K562 (cell line): Measurements from ENCODE around the gene UBE2H. TPM values are rescaled to one million over a fixed set of nuclear protein-coding genes. Genes with fewer than 3 reads are reported as not detected.
A peak's percentile ranks its signal among the peaks of the same experiment; 100 is the strongest.

Experiments used
- CBFA2T2 ChIP-seq: fragments of 450-650 bp; conservative IDR thresholded peaks from 2 replicates; pipeline ENCODE4 v1.6.1; 2017; ENCODE audit warnings: mild to moderate bottlenecking
- CBFA2T3 ChIP-seq: fragments of 450-650 bp; IDR thresholded peaks from 2 replicates; pipeline ENCODE4 v1.6.1; 2017
- CTBP1 ChIP-seq: fragments of 450-650 bp; IDR thresholded peaks from 2 replicates; pipeline ENCODE4 v1.6.1; 2016; ENCODE audit warnings: borderline replicate concordance
- DDX20 ChIP-seq: fragments of 450-650 bp; IDR thresholded peaks from 2 replicates; pipeline ENCODE4 v1.6.1; 2016; ENCODE audit warnings: missing genetic modification characterization, low read depth, mild to moderate bottlenecking, missing compliant biosample characterization, moderate library complexity
- EP300 ChIP-seq: IDR thresholded peaks from 2 replicates; pipeline ENCODE4 v1.6.1; 2012; ENCODE audit warnings: low read length, improper control_type of control experiment
- HDAC1 ChIP-seq, 2 experiments: fragments of 450-650 bp; IDR thresholded peaks; 2 replicates each; pipeline ENCODE4 v1.6.1; 2016 to 2017; ENCODE audit warnings: inconsistent platforms in 1 of 2, mild to moderate bottlenecking in 1 of 2, moderate library complexity in 1 of 2
- KDM1A ChIP-seq, 2 experiments: fragments of 450-650 bp; IDR thresholded peaks; 2 replicates each; pipeline ENCODE4 v1.6.1; 2016; ENCODE audit warnings: mild to moderate bottlenecking in 2 of 2
- MAFK ChIP-seq: IDR thresholded peaks from 2 replicates; pipeline ENCODE4 v1.6.1; 2011; ENCODE audit warnings: low read length, improper control_type of control experiment
- NFIC ChIP-seq: fragments of 450-650 bp; IDR thresholded peaks from 2 replicates; pipeline ENCODE4 v1.6.1; 2017; ENCODE audit warnings: mild to moderate bottlenecking, inconsistent platforms
- NR2C1 ChIP-seq, 2 experiments: fragments of 450-650 bp; IDR thresholded peaks; 2 replicates each; pipeline ENCODE4 v1.6.1; 2017; ENCODE audit warnings: mild to moderate bottlenecking in 2 of 2, antibody characterized with exemption in 1 of 2, inconsistent platforms in 1 of 2, missing compliant biosample characterization in 1 of 2, missing genetic modification characterization in 1 of 2
- PHB2 ChIP-seq: fragments of 450-650 bp; IDR thresholded peaks from 2 replicates; pipeline ENCODE4 v1.6.1; 2017; ENCODE audit warnings: low read depth
- PML ChIP-seq: IDR thresholded peaks from 2 replicates; pipeline ENCODE4 v1.6.1; 2012; ENCODE audit warnings: low read length, inconsistent platforms
- POLR2AphosphoS5 ChIP-seq: IDR thresholded peaks from 2 replicates; pipeline ENCODE4 v1.6.1; 2011; ENCODE audit warnings: mild to moderate bottlenecking, low read depth, low read length, moderate library complexity; ENCODE audit not compliant: control insufficient read depth, insufficient read depth
- PRPF4 ChIP-seq: fragments of 200-400 bp; formaldehyde crosslinking; IDR thresholded peaks from one replicate; pipeline ENCODE4 v1.6.1; 2017; ENCODE audit warnings: low read length, low read depth, mild to moderate bottlenecking; ENCODE audit not compliant: insufficient read depth, poor library complexity, severe bottlenecking
- RCOR1 ChIP-seq, 2 experiments: IDR thresholded peaks; 2 replicates each; pipeline ENCODE4 v1.6.1; 2012; ENCODE audit warnings: low read depth in 2 of 2, low read length in 2 of 2, borderline replicate concordance in 1 of 2, improper control_type of control experiment in 1 of 2
- SIN3A ChIP-seq, 2 experiments: fragments of 150-350 bp in 1 of 2; IDR thresholded peaks; 2 replicates each; pipeline ENCODE4 v1.6.1; 2011 to 2016; ENCODE audit warnings: borderline replicate concordance in 2 of 2, low read depth in 2 of 2, low read length in 2 of 2, mild to moderate bottlenecking in 2 of 2, moderate library complexity in 2 of 2; ENCODE audit not compliant: control insufficient read depth in 1 of 2
- SMARCE1 ChIP-seq: fragments of 450-650 bp; IDR thresholded peaks from 2 replicates; pipeline ENCODE4 v1.7.1; 2016; ENCODE audit warnings: mild to moderate bottlenecking
- TAL1 ChIP-seq: fragments of 450-650 bp; IDR thresholded peaks from 2 replicates; pipeline ENCODE4 v1.6.1; 2016; ENCODE audit warnings: mild to moderate bottlenecking
- ZNF584 ChIP-seq: fragments of 200-800 bp; sonication (Bioruptor generic); IDR thresholded peaks from 2 replicates; pipeline ENCODE4 v1.6.1; 2016; ENCODE audit warnings: low read depth, mild to moderate bottlenecking, missing genetic modification characterization, missing compliant biosample characterization
- polyA plus RNA-seq, 8 experiments: library from polyadenylated mRNA; depleted of rRNA in 4 of 8; stranded (reverse) in 5 of 8; unstranded in 3 of 8; fragments of >200 nt; fragmentation: Nextera tagmentation in 2 of 8; fragmentation: Illumina TruSeq in 1 of 8; extraction: Ambion mirVana in 2 of 8; extraction: Trizol in 1 of 8; gene quantifications; 2 replicates each; pipeline versions ENCODE4 v1.2.1 to v1.2.3, GENCODE V29; 2011 to 2014; ENCODE audit warnings: inconsistent platforms in 1 of 8, missing spikeins in 1 of 8
- total RNA-seq, 7 experiments: library from RNA; depleted of rRNA in 6 of 7; stranded (reverse); fragments of >200 nt in 6 of 7; fragmentation: Illumina TruSeq in 2 of 7; extraction: Trizol in 2 of 7; gene quantifications; 2 replicates each; pipeline versions ENCODE4 v1.2.1 to v1.2.3, GENCODE V29; 2011 to 2021; ENCODE audit warnings: low replicate concordance in 1 of 7
- TF ChIP-seq, protein P1 (sequence below), 2 experiments: fragments of 450-650 bp; IDR thresholded peaks; 2 replicates each; pipeline ENCODE4 v1.6.1; 2016; ENCODE audit warnings: mild to moderate bottlenecking in 2 of 2, borderline replicate concordance in 1 of 2, low read depth in 1 of 2, moderate library complexity in 1 of 2

UBE2H gene
- total and polyA plus RNA-seq, 9 of the 15 experiments (the other 6 are each of a cell fraction or from before 2014, with no cell fraction given), result 6.3 to 33.0 (median 13.3) TPM

DNA sequence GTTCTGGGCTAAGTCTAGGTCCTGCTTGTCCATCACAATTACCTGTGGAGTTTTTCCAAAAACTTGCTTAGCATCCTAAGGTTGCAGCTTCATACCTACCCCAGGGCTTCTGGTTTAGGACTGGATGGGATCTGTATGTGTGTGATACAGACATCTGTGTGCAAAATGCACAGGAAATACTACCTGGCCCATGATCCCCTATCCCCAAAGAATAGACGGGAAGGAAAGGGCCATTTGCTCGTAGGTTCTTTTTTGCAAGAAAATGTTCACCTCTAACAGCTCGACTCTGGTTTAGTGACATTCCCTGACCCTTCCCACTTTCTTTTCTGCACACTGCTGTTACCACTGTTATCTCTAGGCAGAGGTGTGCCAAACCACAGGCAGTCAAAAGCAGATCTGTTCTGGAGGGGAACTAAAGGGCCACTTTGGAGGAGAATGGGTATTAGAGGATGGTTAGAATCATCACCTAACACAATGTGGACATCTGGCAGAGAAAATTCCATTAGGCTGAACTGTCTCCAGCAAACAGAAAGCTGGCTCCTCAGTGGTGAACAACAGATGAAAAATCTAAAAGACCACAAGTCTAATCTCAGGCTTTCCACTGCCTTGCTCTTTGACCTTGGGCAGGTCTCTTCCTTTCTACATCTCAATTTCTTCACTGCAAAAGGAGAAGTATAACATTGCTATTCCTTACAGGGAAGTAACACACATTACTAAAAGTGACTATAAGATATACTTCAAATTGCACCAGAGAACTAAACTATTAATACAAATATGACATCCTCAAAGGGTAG lies 107.4 kb downstream of the UBE2H start (continued):
- TF ChIP-seq PRPF4 (no peak), DDX20 (tag) (no peak), HDAC1 (IDR thresholded peaks at IDR 0.05) (peak in 1 of 2 experiments; percentile 75; a peak in 2 of 4 replicates), TAL1 (peak; percentile 66), NFIC (peak; percentile 39), NR2C1 (IDR thresholded peaks at IDR 0.05) (peak; percentile 73), NR2C1 (tag; IDR thresholded peaks at IDR 0.05) (peak; percentile 74), SMARCE1 (peak; percentile 52; the same call in 1 of the 2 replicates), CTBP1 (peak; percentile 81), SIN3A (IDR thresholded peaks at IDR 0.05; ENCODE audit: borderline replicate concordance in 2 of 2, control insufficient read depth in 1 of 2, low read depth in 2 of 2, low read length in 2 of 2) (no peak), POLR2AphosphoS5 (peak; percentile 58; the same call in 1 of the 2 replicates), EP300 (0 out of 2 replicates have a peak, but pooled peaks have one; percentile 26), RCOR1 (IDR thresholded peaks at IDR 0.05; ENCODE audit: borderline replicate concordance in 1 of 2, low read depth in 2 of 2, low read length in 2 of 2) (peak; percentile 85 to 93; a peak in 3 of 4 replicates), PML (peak; percentile 72), MAFK (peak; percentile 10; the same call in 1 of the 2 replicates), ZNF584 (CRISPR knock-in tag) (0 out of 2 replicates have a peak, but pooled peaks have one; percentile 62), PHB2 (no peak), CBFA2T2 (peak; percentile 76), KDM1A (IDR thresholded peaks at IDR 0.05) (peak; percentile 94 to 96), CBFA2T3 (peak; percentile 87)
- TF ChIP-seq, protein P1, sequence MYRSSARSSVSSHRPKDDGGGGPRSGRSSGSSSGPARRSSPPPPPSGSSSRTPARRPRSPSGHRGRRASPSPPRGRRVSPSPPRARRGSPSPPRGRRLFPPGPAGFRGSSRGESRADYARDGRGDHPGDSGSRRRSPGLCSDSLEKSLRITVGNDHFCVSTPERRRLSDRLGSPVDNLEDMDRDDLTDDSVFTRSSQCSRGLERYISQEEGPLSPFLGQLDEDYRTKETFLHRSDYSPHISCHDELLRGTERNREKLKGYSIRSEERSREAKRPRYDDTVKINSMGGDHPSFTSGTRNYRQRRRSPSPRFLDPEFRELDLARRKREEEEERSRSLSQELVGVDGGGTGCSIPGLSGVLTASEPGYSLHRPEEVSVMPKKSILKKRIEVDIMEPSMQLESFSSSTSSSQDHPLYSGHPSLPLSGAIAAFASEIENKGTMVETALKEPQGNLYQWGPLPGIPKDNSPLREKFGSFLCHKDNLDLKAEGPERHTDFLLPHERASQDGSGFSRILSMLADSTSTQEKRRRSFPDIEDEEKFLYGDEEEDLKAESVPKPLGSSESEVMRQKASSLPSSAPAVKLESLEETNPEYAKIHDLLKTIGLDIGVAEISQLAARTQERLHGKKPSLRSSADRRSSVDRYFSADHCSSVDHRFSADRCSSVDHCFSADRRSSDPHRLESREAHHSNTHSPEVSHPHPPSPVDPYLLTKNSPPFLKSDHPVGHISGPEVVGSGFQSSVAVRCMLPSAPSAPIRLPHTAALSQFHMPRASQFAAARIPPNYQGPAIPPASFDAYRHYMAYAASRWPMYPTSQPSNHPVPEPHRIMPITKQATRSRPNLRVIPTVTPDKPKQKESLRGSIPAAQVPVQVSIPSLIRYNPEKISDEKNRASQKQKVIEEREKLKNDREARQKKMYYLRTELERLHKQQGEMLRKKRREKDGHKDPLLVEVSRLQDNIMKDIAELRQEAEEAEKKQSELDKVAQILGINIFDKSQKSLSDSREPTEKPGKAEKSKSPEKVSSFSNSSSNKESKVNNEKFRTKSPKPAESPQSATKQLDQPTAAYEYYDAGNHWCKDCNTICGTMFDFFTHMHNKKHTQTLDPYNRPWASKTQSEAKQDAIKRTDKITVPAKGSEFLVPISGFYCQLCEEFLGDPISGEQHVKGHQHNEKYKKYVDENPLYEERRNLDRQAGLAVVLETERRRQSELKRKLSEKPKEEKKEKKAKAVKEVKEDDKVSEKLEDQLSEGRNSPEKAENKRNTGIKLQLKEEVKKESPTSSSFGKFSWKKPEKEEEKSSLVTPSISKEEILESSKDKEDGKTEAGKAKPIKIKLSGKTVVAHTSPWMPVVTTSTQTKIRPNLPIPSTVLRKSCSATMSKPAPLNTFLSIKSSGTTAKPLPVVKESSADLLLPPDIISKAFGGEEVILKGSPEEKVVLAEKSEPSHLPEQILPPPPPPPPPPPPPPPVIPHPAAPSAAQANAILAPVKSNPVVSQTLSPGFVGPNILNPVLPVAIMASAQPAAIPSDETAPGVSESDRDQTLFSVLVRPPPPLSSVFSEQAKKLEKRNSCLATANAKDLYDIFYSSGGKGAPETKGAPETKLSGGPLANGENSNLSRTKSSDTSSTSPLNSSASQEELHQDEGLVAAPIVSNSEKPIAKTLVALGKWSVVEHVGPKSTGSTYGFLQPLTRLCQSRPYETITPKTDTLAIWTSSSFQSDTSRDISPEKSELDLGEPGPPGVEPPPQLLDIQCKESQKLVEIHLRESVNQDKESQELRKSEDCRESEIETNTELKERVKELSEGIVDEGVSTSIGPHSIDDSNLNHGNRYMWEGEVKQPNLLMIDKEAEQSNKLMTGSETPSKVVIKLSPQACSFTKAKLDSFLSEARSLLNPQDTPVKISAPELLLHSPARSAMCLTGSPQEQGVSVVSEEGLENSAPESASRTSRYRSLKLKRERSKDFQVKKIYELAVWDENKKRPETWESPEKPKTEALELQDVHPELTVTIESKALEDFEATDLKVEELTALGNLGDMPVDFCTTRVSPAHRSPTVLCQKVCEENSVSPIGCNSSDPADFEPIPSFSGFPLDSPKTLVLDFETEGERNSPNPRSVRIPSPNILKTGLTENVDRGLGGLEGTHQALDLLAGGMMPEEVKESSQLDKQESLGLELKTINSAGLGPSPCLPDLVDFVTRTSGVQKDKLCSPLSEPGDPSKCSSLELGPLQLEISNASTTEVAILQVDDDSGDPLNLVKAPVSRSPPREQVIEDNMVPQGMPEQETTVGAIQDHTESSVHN (IDR thresholded peaks at IDR 0.05; ENCODE audit: borderline replicate concordance in 1 of 2, low read depth in 1 of 2), result peak in 1 of 2 experiments; percentile 51; a peak in 1 of 4 replicates
